Neural cell (in vitro differentiated cells): ENCODE measurements around the gene CELF4. TPM values are rescaled to one million over a fixed set of nuclear protein-coding genes. Genes with fewer than 3 reads are reported as not detected.

Source experiments
- H2AFZ ChIP-seq: fragments of 200-600, 300-800 bp; sonication (generic), shearing (Covaris generic); 2 replicates; pipeline ENCODE4 v1.6.0; 2014; ENCODE audit warnings: low read depth, mild to moderate bottlenecking, antibody characterized with exemption, low read length, moderate library complexity
- H3F3A ChIP-seq: fragments of 200-600 bp; shearing (Covaris generic); 2 replicates; pipeline ENCODE4 v1.6.1; 2016; ENCODE audit warnings: mild to moderate bottlenecking, moderate library complexity, mixed read lengths, antibody characterized with exemption, low read length; ENCODE audit not compliant: insufficient read depth, poor library complexity, severe bottlenecking
- H3K27ac ChIP-seq: fragments of 200-600, 300-800 bp; sonication (generic), shearing (Covaris generic); 2 replicates; pipeline ENCODE4 v1.5.1; 2014; ENCODE audit warnings: mild to moderate bottlenecking, low read length, moderate library complexity
- H3K27me3 ChIP-seq: fragments of 300-800, 200-600 bp; sonication (generic), shearing (Covaris generic); 2 replicates; pipeline ENCODE4 v1.6.0; 2014; ENCODE audit warnings: mild to moderate bottlenecking, low read depth, low read length, moderate library complexity; ENCODE audit not compliant: insufficient read depth
- H3K36me3 ChIP-seq: fragments of 300-800, 200-600 bp; sonication (generic), shearing (Covaris generic); 2 replicates; pipeline ENCODE4 v1.5.1; 2014; ENCODE audit warnings: mild to moderate bottlenecking, antibody characterized with exemption, low read length, moderate library complexity; ENCODE audit not compliant: insufficient read depth
- H3K4me2 ChIP-seq: fragments of 300-800, 200-600 bp; sonication (generic), shearing (Covaris generic); 2 replicates; pipeline ENCODE4 v1.6.0; 2014; ENCODE audit warnings: mild to moderate bottlenecking, low read length
- H3K4me3 ChIP-seq: fragments of 300-800, 200-600 bp; sonication (generic), shearing (Covaris generic); 2 replicates; pipeline ENCODE4 v1.5.1; 2014; ENCODE audit warnings: mild to moderate bottlenecking, low read length, moderate library complexity
- H3K79me2 ChIP-seq: fragments of 200-600 bp; shearing (Covaris generic); replicated peaks from 2 replicates; pipeline ENCODE4 v1.6.0; 2014; ENCODE audit warnings: mild to moderate bottlenecking, low read length, moderate library complexity; ENCODE audit not compliant: insufficient read depth
- H3K9ac ChIP-seq: fragments of 300-800, 200-600 bp; sonication (generic), shearing (Covaris generic); 2 replicates; pipeline ENCODE4 v1.6.1; 2016; ENCODE audit warnings: mild to moderate bottlenecking, low read length, mixed read lengths
- H3K9me2 ChIP-seq: fragments of 200-600 bp; shearing (Covaris generic); 2 replicates; pipeline ENCODE4 v1.6.1; 2016; ENCODE audit warnings: mild to moderate bottlenecking, low read length, mixed read lengths; ENCODE audit not compliant: insufficient read depth
- H3K9me3 ChIP-seq: fragments of 200-600, 300-800 bp; sonication (generic), shearing (Covaris generic); 2 replicates; pipeline ENCODE4 v1.6.1; 2016; ENCODE audit warnings: mild to moderate bottlenecking, mixed run types, low read length, moderate library complexity, mixed read lengths
- H4K20me1 ChIP-seq: fragments of 200-600 bp; shearing (Covaris generic); 2 replicates; pipeline ENCODE4 v1.6.1; 2016; ENCODE audit warnings: mild to moderate bottlenecking, mixed run types; ENCODE audit not compliant: insufficient read depth
- EP300 ChIP-seq: fragments of 450-650 bp; conservative IDR thresholded peaks from 2 replicates; pipeline ENCODE4 v1.6.1; 2014; ENCODE audit warnings: antibody characterized with exemption, mild to moderate bottlenecking, moderate library complexity; ENCODE audit not compliant: poor library complexity, severe bottlenecking
- EZH2 ChIP-seq: fragments of 200-600, 300-800 bp; shearing (Covaris generic), sonication (generic); IDR thresholded peaks from 2 replicates; pipeline ENCODE4 v1.6.1; 2014; ENCODE audit warnings: antibody characterized with exemption, low read length, borderline replicate concordance, mild to moderate bottlenecking; ENCODE audit not compliant: insufficient read depth, poor library complexity, severe bottlenecking
- MXI1 ChIP-seq: fragments of 450-650 bp; conservative IDR thresholded peaks from 2 replicates; pipeline ENCODE4 v1.6.1; 2014; ENCODE audit warnings: antibody characterized with exemption, mild to moderate bottlenecking; ENCODE audit not compliant: poor library complexity, severe bottlenecking
- POLR2AphosphoS5 ChIP-seq: IDR thresholded peaks from 2 replicates; pipeline ENCODE4 v1.6.1; 2012
- RAD21 ChIP-seq: fragments of 450-650 bp; conservative IDR thresholded peaks from 2 replicates; pipeline ENCODE4 v1.6.1; 2014; ENCODE audit warnings: antibody characterized with exemption, mild to moderate bottlenecking, moderate library complexity
- SMC3 ChIP-seq: fragments of 450-650 bp; conservative IDR thresholded peaks from 2 replicates; pipeline ENCODE4 v1.6.1; 2014; ENCODE audit warnings: antibody characterized with exemption, mild to moderate bottlenecking, moderate library complexity; ENCODE audit not compliant: poor library complexity
- TAF1 ChIP-seq: IDR thresholded peaks from 2 replicates; pipeline ENCODE4 v1.6.1; 2012; ENCODE audit warnings: low read depth
- polyA plus RNA-seq: library from polyadenylated mRNA; depleted of rRNA; stranded (reverse); fragments of >200 nt; gene quantifications from 2 replicates; pipeline ENCODE4 v1.2.3, GENCODE V29; 2014
- TF ChIP-seq, protein P1 (sequence below): fragments of 450-650 bp; IDR thresholded peaks from 2 replicates; pipeline ENCODE4 v1.5.1; 2014; ENCODE audit warnings: antibody characterized with exemption, mild to moderate bottlenecking, moderate library complexity; ENCODE audit not compliant: poor library complexity, severe bottlenecking
- TF ChIP-seq, protein P2 (sequence below): IDR thresholded peaks from 2 replicates; pipeline ENCODE4 v1.6.1; 2012; ENCODE audit warnings: borderline replicate concordance

The CELF4 gene
- polyA plus RNA-seq, 1 donor from 2014 or later = 191 TPM

DNA sequence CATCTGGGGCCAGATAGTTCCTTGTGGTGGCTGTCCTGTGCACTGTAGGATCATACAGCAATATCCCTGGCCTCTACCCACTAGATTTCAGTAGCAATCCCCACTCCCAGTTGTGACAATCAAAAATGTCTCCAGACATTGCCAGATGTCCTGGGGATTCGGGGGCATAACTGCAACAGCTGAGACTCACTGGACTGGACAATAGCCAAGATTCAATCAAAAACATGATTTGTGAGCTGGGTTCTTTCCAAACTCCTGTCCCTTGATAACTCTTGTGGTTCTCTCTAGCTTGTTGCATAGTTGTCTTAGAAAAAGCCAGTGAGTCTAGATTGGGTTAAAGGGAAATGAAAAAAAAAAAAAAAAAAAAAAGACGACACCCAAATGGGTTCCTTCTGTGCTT lies 293.4 kb downstream of the CELF4 start:
- no peaks in the 10 kb centered on the region for H3F3A ChIP-seq

DNA sequence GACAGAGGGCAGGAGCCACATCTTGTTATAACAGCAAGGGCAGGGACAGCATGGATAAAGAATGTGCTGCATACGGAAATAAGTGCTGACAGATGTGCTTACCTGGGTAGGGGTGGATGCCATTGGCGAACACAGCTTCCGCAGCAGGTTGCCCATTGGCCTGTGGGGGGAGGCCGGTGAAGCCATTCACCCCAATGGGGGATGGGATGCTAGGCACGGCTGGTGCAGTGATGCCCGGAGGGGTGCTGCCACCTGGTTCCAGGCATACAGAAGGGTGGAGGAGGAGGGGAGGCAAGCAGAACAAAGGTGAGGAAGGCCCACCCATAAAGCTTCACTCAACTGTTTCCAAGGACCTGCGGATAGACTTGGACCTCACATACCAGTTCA lies 294.9 kb downstream of the CELF4 start:
- no peaks in the 10 kb centered on the region for H3K79me2 ChIP-seq
- no peaks in the 10 kb centered on the region for H3K9me3 ChIP-seq
- no peak for TF ChIP-seq POLR2AphosphoS5
- TF ChIP-seq TAF1 = no peak
- TF ChIP-seq SMC3 = no peak
- no peak for TF ChIP-seq MXI1
- peaks cover 22% of the 10 kb centered on the region for H3K36me3 ChIP-seq
- H3K9me2 ChIP-seq = no peaks in the 10 kb centered on the region
- no peaks in the 10 kb centered on the region for H4K20me1 ChIP-seq
- H3K27me3 ChIP-seq = no peaks in the 10 kb centered on the region
- no peak overlapping the region for H3K4me2 ChIP-seq
- no peak overlapping the region for H3K4me3 ChIP-seq
- no peaks in the 10 kb centered on the region for H3F3A ChIP-seq
- H3K9ac ChIP-seq = no peak overlapping the region
- H2AFZ ChIP-seq = no peak overlapping the region
- H3K27ac ChIP-seq = no peak overlapping the region

More for the DNA sequence above, 293.4 kb downstream of the CELF4 start:
- Histone ChIP-seq H3K27ac (no peak overlapping the region), H3K36me3 (peaks cover 22% of the 10 kb centered on the region), H3K4me3 (no peak overlapping the region), H3K79me2 (no peaks in the 10 kb centered on the region), H3K9me3 (no peaks in the 10 kb centered on the region), H2AFZ (no peak overlapping the region), H3K27me3 (no peaks in the 10 kb centered on the region), H3K9ac (no peak overlapping the region), H3K4me2 (no peak overlapping the region), H3K9me2 (no peaks in the 10 kb centered on the region), H4K20me1 (no peaks in the 10 kb centered on the region)
- TF ChIP-seq, protein P1, sequence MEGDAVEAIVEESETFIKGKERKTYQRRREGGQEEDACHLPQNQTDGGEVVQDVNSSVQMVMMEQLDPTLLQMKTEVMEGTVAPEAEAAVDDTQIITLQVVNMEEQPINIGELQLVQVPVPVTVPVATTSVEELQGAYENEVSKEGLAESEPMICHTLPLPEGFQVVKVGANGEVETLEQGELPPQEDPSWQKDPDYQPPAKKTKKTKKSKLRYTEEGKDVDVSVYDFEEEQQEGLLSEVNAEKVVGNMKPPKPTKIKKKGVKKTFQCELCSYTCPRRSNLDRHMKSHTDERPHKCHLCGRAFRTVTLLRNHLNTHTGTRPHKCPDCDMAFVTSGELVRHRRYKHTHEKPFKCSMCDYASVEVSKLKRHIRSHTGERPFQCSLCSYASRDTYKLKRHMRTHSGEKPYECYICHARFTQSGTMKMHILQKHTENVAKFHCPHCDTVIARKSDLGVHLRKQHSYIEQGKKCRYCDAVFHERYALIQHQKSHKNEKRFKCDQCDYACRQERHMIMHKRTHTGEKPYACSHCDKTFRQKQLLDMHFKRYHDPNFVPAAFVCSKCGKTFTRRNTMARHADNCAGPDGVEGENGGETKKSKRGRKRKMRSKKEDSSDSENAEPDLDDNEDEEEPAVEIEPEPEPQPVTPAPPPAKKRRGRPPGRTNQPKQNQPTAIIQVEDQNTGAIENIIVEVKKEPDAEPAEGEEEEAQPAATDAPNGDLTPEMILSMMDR = no peak
- TF ChIP-seq MXI1 (no peak), SMC3 (no peak), POLR2AphosphoS5 (no peak), EZH2 (no peak), EP300 (no peak), TAF1 (no peak), RAD21 (no peak)
- TF ChIP-seq, protein P2, sequence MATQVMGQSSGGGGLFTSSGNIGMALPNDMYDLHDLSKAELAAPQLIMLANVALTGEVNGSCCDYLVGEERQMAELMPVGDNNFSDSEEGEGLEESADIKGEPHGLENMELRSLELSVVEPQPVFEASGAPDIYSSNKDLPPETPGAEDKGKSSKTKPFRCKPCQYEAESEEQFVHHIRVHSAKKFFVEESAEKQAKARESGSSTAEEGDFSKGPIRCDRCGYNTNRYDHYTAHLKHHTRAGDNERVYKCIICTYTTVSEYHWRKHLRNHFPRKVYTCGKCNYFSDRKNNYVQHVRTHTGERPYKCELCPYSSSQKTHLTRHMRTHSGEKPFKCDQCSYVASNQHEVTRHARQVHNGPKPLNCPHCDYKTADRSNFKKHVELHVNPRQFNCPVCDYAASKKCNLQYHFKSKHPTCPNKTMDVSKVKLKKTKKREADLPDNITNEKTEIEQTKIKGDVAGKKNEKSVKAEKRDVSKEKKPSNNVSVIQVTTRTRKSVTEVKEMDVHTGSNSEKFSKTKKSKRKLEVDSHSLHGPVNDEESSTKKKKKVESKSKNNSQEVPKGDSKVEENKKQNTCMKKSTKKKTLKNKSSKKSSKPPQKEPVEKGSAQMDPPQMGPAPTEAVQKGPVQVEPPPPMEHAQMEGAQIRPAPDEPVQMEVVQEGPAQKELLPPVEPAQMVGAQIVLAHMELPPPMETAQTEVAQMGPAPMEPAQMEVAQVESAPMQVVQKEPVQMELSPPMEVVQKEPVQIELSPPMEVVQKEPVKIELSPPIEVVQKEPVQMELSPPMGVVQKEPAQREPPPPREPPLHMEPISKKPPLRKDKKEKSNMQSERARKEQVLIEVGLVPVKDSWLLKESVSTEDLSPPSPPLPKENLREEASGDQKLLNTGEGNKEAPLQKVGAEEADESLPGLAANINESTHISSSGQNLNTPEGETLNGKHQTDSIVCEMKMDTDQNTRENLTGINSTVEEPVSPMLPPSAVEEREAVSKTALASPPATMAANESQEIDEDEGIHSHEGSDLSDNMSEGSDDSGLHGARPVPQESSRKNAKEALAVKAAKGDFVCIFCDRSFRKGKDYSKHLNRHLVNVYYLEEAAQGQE = no peak

DNA sequence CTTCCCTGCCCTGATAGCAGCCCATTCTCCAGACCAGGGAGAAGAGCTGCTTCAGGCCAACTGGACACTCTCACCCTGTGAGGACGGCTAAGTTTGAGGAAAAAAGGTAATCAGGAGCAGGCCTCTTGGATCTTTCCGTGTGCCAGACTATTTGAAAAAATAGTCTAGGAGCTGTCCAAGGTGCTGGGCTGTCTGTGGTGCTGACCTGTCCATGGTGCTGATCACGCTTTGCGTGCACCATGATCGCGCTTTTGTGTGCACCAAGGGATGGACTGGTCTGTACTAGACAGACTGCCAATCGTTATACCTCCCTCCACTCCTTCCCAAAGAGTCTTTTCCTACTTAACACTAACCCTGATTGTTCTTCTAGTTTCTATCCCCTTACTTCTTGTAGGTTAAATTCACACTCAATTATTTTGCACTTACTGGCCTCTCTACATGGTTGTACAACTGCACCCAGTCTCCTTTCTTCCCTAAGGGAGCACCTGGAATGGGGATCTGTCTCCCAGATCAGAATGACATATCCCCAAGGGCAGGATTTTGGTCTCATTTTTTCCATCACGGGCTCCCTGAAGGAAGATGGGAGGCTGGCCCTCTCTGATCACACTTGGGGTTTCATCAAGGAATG lies 295.4 kb downstream of the CELF4 start:
- Histone ChIP-seq H3K9ac (no peak overlapping the region), H3K27ac (no peak overlapping the region)

More for the DNA sequence above, 295.4 kb downstream of the CELF4 start:
- no peaks in the 10 kb centered on the region for H3F3A ChIP-seq
- H3K36me3 ChIP-seq = peaks cover 22% of the 10 kb centered on the region
- H3K79me2 ChIP-seq = no peaks in the 10 kb centered on the region
- no peak overlapping the region for H3K4me3 ChIP-seq
- H3K9me2 ChIP-seq = no peaks in the 10 kb centered on the region
- no peak overlapping the region for H3K4me2 ChIP-seq
- H3K27me3 ChIP-seq = no peaks in the 10 kb centered on the region
- H3K9me3 ChIP-seq = no peaks in the 10 kb centered on the region
- no peak overlapping the region for H2AFZ ChIP-seq
- no peaks in the 10 kb centered on the region for H4K20me1 ChIP-seq
- TF ChIP-seq POLR2AphosphoS5 = no peak
- TF ChIP-seq EZH2 = no peak
- TF ChIP-seq RAD21 = no peak
- no peak for TF ChIP-seq EP300
- no peak for TF ChIP-seq TAF1
- no peak for TF ChIP-seq SMC3
- no peak for TF ChIP-seq MXI1
- TF ChIP-seq, protein P2 = peak; percentile 99
